GM13976 (cell line): ENCODE measurements around the gene IGF1R.

Experiments used
- DNase-seq: peaks from one replicate; pipeline ENCODE4 v3.0.0; 2012; ENCODE audit warnings: low spot score
- CTCF ChIP-seq: IDR thresholded peaks from 2 replicates; pipeline ENCODE4 v1.5.1; 2012; ENCODE audit warnings: borderline replicate concordance, mild to moderate bottlenecking; ENCODE audit not compliant: insufficient read depth; ENCODE audit errors: extremely low read depth, missing control alignments, control extremely low read depth
- in situ Hi-C: fragments of 300-500 bp; cut with MboI; formaldehyde crosslinking; loops from one replicate; pipeline ENCODE4 v1.12.0; 2022; ENCODE audit warnings: low sequenced_read_pairs, mixed read lengths, inconsistent platforms; ENCODE audit not compliant: unreplicated experiment

Gene IGF1R

GRCh38 chr15:98916826-98917225 lies 268.5 kb downstream of the IGF1R start:
- no peak for DNase-seq
- TF ChIP-seq CTCF = no peak
- in situ Hi-C loops = no loop called here

GRCh38 chr15:98917417-98917816 lies 269.1 kb downstream of the IGF1R start:
- in situ Hi-C loops = no loop called here
- DNase-seq = no peak
- no peak for TF ChIP-seq CTCF

DNA sequence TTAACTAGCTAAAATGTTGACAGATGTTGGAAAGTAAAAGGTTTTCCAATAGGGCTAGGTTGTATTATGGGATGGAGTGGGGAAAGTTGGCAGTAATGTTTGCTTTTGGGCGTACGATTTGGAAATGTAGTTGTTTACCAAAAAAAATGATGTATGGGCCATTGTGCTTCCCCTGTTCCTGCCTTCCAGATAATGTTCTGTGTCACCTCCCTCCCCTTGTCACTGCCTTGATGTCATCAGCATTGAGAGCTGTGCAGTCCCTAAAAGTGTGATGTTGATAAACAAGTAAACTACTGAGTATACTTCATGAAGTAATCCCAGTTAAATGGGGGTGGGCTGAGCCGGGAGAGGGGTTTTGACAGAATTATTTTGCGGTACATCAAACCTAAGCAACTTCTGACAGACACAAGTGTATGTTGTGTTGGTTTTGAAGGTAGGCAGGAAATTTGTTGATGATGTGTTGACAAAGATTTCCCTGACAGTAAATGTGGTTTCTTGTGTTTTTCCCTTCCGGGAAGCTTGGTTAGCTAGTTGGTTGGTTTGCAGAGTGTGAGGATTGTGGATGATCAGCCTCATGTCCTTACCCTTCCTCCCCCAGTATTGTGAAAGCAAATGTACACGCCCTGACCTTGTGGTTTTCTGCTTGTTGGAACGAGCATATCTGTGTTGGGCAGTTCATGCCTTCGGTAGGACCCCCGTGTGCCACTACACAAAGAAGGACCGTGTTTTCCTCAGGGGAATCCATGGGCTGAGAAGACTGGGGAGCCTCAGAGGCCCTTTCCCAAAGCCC lies 271.9 kb downstream of the IGF1R start:
- in situ Hi-C loops = no loop called here
- no peak for TF ChIP-seq CTCF
- no peak for DNase-seq

GRCh38 chr15:98923171-98923570 lies 274.8 kb downstream of the IGF1R start:
- no peak for TF ChIP-seq CTCF
- in situ Hi-C loops = no loop called here
- no peak for DNase-seq

GRCh38 chr15:98923579-98923978 lies 275.2 kb downstream of the IGF1R start:
- DNase-seq = no peak
- TF ChIP-seq CTCF = no peak
- in situ Hi-C loops = no loop called here

GRCh38 chr15:98924401-98925049 lies 276.2 kb downstream of the IGF1R start:
- no peak for DNase-seq

More at GRCh38 chr15:98924401-98925049, 276.2 kb downstream of the IGF1R start:
- in situ Hi-C loops = no loop called here
- no peak for TF ChIP-seq CTCF
